Medulla oblongata (tissue), 1 donor: ENCODE data around the gene CNPY1.
"Not testable (repeated sequence)": the region's sequence is repeated elsewhere in the genome, so short reads cannot be mapped to it uniquely, and the experiment has no call there.

ENCODE experiments used
- DNase-seq: peaks from one replicate; pipeline ENCODE4 v3.0.0-alpha.2; 2015; ENCODE audit errors: extremely low spot score

Gene CNPY1

GRCh38 chr7:155578016-155578415 lies 31.7 kb upstream of the CNPY1 start:
- DNase-seq: no peak

DNA sequence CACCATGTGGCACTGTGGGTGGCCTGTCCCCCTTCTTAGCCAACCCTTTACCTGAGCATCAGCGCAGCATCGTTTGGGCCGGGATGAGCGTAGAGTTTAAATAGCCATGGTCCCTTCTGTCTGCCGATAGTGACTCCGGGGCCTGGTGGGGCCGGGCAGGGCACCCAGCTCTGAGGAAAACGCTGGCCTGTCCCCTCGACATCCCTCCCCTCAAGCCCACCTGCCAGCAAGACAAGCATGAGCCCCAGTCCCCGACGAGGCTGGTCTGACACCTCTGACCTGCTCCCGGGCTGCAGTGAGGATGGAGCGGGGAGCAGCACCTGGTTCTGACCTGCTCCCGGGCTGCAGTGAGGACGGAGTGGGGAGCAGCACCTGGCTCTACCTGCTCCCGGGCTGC lies 31.1 kb upstream of the CNPY1 start:
- DNase-seq: no peak

DNA sequence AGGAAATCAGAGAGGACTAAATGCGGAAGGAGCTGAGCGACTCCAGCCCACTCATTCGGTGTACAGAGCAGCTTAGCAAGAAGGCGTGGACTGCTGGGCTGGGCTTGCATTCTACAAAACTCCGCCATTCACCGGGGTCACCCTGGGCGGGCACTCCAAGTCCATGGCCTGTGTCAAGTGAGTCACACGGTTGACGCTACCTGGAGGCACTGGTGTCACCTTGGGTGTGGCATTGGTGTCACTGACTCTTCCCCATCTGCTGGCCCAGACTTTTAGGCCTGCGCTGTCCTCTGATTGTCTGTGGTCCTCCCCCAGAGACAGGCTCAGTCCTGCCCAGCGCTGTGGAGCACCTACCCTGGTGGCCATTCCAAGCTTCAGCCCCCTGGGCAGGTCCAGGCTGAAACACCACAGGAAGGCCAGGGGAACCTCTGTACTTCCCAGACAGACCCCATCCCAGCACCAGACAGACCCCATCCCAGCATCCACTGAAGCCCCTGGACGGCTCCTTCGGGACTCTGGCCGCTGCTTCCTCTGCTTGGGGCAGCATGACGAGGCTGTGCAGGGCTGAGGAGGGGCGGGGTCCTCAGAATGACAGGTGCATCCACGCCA lies 30.6 kb upstream of the CNPY1 start:
- DNase-seq: no peak

DNA sequence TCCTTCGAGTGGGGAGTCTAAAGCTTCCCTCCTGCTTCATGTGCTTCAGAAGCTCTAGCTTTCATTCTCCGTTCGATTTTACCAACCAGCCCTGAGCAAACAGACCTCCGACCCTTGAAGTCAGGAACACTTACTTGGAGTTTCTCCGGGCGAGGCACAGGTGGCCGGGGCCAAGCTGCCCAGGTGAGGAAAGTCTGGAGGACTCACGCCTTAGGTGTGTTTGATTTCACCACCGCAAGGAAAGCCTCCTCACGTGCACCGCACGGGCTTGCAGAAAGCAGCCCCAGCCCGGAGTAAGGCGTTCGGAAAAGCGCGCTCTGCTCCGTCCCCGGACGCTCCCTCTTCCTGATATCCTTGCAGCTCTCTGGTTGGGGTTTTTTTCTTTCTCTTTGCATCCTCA lies 30.1 kb upstream of the CNPY1 start:
- no peak for DNase-seq

DNA sequence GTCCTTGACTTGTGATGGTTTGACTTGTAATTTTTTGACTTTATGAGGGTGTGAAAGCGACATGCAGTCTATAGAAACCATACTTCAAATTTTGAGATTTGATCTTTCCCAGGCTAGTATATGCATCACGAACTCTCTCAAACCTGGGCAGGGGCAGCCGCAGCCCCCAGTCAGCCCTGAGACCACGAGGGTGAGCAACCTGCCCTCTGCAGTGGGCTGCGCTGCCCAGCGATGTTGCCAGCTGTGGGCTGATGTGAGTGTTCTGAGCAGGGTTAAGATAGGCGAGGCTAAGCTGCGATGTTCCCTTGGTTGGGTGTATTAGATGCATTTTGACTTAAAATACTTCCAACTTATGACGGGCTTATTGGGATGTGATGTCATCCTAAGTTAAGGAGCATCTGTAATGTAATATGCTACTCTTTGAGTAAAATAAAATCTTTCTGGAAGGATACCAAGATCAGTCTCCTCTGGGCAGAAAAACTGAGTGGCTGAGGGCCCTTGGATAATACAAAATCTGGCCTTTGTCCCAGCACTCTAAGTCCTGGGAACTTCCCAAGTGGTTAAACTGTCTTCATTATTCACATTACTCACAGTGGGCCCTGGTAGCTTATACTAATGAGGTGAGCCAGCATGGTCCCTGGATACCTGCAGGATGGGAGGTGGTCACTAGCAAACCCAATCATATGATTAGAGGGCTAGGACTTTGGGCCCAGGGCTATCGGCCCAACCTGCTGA lies 28.4 kb upstream of the CNPY1 start:
- no peak for DNase-seq

DNA sequence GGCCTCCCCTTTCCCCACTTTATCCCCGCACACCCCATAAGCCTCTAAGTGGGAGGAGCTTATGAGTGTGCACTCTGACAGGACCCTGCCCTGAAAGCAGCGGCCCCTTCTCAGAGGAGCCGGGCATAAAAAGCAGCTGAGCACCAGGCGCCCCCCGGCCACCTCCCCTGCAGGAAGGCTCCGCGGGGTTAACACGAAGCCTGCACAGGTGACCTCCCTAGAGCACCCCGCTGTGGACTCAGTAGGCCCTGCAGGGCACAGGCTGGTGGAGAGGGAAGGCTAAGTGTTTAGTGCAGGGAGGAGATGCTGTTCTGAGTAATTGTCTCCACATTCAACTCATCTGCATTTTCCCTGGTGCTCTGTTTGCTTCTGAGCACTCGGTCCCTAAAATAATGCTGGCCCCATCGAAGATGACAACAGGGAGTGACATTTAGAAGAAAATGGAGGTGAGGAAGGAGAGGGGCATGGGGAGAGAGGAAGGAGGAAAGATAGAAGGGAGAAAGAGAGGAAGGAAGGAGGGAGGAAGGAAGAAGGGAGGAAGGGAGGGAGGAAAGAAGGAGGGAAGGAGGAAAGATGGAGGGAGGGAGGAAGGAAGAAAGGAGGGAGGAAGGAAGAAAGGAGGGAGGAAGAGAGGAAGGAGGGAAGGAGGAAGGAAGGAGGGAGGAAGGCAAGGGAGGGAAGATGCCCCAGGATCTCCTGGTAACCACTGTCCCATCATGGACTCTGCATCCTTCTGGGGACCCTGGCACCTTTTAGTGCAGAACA lies 25.4 kb upstream of the CNPY1 start:
- DNase-seq: no peak

DNA sequence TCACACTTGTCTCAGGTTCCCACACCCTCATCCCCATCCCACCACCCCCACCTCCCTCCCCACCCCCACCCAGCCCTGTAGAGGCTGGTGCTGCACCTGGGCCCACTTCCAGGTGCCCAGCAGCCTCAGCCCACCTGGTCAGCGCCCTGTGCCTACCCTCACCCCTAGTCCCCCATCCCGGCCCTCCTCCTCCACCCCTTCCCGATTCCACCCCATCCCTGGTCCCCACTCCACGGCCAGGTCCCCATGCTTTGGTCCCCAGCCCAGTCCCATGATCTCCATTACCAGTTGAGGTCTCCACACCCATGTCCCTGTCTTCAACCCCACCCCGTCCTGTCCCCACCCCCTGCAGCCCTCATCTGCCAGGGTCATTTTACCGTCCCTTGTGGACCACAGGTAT lies 24.6 kb upstream of the CNPY1 start:
- no peak for DNase-seq

DNA sequence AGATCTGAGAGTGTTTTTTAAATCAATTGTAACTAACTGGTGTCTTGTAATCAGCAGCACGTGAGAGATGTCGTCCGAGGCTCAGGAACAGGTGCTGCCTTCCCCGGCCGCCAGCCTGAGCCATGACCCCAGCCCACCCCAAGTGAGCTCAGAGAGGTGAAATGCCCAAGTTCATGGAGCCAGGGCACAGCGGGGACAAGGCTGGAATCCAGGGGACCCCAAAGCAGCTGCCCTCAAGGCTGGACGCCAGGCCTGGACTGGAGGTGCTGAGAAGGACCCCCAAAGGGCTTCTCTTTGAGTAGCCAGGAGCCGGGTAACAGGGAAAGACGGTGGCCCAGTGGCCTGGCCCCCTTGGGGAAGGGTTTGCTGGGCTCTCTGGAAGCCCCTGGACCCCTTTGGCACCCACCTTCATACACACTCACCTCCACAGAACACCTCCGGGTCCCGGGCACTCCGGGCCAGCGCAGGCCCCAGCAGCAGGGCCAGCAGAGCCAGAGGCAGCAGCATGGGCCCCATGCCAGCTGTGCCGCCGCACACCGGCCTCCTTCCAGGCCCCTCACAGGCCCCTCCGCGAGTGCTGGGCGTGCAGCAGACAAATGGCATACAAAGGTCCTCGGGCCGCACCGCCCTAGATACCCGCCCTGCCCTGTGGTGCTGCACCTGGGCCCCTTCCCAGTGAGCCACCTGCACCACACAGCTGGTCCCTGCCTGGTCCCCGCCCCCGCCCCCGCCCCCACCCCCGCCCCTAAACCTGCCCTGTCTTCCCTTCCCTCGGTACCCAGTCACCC lies 24.0 kb upstream of the CNPY1 start:
- DNase-seq: no peak

- no peak for DNase-seq
Measured at GRCh38 chr7:155569681-155570080, 23.3 kb upstream of the CNPY1 start.

GRCh38 chr7:155568842-155569494 lies 22.6 kb upstream of the CNPY1 start:
- DNase-seq: no peak

DNA sequence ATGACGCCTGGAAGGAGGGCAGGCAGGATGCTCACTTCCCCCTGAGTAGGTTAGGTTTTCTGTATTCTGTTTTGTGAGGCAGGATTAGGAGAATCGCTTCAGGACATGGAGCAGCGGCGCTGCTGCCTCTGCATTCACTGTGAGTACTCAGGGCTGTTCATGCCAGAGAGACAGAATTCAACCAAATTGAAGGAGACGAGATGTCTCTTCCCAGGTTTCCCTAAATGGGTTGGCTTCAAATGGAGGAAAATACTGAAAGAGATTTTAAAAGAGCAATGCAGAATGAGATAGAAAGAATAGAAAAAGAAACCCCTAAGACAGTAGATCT lies 21.9 kb upstream of the CNPY1 start:
- DNase-seq: no peak

DNA sequence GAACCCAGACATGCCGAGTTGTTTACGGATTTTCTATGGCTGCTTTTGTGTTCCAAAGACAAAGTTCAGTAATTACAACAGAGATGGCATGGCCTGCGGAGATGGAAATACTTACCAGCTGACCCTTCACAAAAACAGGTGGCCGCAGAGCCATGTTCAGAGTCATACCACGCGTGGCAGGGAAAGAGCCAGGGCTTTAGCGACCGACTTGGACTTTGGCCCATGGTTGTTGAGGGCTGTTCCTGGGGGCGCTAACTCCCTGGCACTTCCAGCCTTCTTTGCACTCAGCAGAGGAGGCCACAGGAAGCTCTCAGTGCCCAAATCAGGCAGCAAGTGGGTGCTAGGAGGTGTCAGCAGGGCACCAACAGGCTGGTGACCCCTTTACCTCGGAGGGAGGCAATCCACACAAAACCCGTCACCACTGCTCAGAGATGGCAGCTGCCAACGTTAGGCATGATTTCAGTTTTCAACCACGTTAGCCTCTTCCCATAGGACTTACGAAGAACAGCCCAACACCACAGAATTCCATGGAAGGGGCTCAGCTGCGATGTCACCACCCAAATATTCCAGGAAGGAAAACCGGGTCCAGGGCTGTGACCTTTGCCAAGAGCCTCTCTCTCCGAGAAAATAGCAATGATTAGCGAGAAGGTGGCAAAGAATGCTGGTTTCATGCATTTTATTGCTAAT lies 21.4 kb upstream of the CNPY1 start:
- no peak for DNase-seq

DNA sequence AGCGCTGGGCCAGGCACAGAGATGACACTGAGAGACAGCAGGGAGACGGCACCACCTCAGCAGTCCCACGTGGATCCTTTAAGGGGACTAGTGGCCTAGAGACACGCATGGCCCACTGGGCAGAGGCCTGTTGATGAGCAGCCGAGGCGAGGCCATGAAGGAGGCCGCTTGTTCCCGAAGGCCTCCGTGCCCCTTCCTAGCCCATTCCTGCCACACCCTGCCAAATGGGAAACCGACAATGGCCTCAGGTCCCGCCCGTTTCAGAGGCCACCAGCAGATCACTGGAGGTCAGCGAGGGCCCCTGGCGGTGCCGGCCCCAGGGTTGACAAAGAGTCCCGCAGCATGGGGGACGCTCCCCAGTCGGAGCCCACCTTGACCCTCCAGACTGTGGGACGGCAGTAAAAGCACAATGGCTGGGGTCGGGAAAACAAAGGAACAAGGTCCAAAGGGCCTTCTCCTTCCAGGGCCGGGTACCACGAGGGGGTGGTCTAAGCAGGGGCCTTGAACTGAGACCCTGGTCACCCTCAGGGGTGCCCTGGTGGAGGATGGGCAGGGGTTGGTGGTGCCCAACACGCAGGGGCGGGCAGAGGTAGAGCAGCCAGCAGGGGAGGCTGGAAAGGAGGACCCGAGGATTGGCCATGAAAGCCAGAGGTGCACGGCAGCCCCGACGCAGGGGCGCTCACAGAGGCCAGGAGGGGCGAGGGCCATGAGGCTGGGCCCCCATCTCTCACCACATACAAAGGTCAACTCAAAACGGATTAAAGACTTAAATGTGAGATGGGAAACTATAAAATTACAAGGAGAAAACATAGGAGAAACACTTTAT lies 19.9 kb upstream of the CNPY1 start:
- DNase-seq: no peak

DNA sequence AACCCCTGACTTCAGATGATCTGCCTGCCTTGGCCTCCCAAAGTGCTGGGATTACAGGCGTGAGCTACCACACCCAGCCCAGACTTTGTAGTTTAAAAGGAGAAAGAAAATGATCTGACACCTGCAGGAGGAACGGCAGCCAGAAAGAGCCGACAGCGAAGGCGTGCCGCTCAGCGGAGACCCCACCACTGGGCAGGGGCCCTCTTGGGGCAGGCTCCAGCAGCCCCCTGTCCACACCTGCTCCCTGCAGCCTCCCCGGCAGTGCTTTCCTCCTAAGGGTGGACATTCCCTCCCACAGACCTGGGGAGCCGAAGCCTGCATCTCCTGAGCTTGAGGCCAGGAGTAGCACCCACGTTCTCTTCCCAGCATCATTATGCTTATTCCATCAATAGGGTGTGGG lies 19.2 kb upstream of the CNPY1 start:
- no peak for DNase-seq

DNA sequence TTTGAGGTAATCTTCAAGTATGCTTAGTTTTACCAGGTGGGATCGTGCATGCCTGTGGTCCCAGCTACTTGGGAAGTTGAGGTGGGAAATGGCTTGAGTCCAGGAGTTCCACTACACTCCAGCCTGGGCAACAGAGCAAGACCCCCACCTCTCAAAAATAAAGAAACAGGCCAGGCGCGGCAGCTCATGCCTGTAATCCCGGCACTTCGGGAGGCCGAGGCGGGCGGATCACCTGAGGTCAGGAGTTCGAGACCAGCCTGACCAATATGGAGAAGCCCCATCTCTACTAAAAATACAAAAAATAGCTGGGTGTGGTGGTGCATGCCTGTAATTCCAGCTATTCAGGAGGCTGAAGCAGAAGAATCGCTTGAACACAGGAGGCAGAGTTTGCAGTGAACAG lies 16.6 kb upstream of the CNPY1 start:
- DNase-seq: not testable (repeated sequence)

GRCh38 chr7:155562106-155562505 lies 15.7 kb upstream of the CNPY1 start:
- DNase-seq: no peak

- DNase-seq: no peak
Measured at GRCh38 chr7:155560982-155561686, 14.8 kb upstream of the CNPY1 start.

GRCh38 chr7:155560196-155560885 lies 14.0 kb upstream of the CNPY1 start:
- no peak for DNase-seq

DNA sequence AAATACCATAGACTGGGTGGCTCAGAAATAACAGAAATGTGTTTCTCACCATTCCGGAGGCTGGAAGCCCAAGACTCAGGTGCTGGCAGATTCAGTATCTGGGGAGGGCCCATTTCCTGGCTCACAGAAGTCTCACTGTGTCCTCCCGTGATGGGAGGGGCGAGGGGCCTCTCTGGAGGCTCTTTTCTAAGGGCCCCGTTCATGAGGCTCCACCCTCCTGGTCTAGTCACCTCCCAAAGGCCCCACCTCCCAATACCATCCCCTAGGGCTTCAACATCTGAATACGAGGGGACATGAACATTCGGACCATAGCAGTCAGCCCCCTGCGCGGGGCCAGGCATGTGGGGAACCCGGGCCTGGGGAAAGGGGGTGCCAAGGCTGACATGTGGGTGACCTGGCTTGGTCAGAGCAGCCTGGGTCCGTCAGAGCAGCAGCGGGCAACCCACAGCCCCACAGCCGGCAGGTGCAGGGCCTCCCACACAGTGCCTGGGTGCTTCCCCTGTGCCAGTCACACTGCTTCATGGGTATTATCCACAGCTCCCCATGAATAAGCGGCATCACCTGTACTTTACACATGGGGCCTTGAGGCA lies 13.3 kb upstream of the CNPY1 start:
- DNase-seq: no peak
